ENCODE results near the gene CBARP.
"Not testable (repeated sequence)": the region's sequence is repeated elsewhere in the genome, so short reads cannot be mapped to it uniquely, and the experiment has no call there.

CBARP gene

DNA sequence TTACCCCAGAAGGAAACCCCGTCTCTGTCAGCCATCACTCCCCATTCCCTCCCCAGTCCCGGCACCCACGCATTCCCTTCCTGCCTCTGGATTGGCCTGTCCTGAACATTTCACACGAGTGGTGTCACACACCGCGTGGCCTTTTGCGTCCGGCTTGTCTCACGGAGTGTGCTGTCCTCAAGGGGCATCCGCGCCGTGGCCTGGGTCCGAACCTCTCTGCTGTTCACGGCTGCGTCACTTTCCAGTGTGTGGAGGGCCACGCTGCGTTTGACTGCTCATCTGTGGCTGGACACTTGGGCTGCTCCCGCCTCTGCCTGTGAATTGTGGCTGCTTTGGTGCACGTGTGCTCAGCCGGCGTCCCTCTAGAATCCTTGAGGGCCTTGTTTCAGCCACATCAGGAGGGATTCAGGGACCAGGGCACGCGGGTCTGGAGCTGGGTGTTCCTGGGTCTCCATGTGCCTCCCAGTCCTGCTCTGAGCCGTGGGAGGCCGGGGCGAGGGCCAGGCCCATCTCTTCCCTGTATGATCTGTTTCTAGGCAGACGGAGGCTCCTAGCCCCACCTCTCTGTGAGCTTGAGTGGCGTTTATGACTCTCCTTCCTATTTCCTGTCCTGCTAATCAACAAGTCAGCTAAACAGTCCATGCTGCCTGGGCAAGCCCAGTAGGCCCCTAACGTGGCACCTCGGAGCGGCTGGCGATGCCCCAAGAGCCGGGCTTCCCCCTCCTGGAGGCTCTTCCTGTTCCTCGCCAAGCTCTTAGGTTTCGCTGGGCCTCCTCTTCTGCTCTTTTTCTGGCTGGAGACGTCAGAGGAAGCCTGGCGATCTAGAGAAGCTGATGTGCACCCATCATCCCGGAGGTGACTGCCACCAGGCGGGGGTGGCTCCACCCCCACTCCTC lies 24.2 kb downstream of the CBARP start:
- no peak for DNase-seq (ENCODE audit: low read depth in 2 of 2)

GRCh38 chr19:1211494-1212234 lies 26.1 kb downstream of the CBARP start:
- DNase-seq (ENCODE audit: low read depth in 2 of 2): no peak

DNA sequence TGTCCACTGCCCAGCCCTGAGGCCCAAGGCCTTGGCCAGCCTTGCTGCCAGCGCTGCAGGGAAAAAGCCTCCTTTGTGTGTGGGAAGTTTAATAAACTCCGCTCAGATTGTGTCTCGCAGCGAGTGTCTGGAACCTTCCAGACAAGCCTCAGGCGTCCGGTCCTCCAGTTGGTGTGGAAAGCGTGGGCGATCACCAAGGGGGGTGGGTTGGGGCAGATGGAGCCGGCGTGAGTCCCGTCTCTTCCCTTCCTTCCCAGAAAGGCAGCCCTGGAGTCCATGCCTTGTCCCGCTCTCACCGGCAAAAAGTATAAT lies 27.6 kb downstream of the CBARP start:
- no peak for DNase-seq (ENCODE audit: low read depth in 2 of 2)

DNA sequence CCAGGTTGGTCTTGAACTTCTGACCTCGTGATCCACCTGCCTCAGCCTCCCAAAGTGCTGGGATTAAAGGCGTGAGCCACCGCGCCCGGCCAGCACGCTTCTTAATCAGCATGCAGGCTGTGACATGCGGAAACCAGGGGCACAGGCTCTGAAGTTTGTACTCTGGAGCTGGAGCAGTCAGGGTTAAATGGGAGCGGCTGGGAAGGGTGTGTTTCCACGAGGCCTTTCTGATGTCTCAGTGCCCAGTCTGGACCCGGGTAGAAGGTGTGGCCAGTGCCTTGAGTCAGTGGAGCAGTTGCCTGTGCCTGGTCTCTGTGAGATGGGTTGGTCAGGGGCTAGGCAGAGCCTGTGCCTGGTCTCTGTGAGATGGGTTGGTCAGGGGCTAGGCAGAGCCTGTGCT lies 29.0 kb downstream of the CBARP start:
- DNase-seq (ENCODE audit: low read depth in 2 of 2): not testable (repeated sequence)

GRCh38 chr19:1206864-1207450 lies 30.8 kb downstream of the CBARP start:
- no peak for DNase-seq (ENCODE audit: low read depth in 2 of 2)

GRCh38 chr19:1206150-1206863 lies 31.5 kb downstream of the CBARP start:
- DNase-seq (ENCODE audit: low read depth in 2 of 2): no peak

GRCh38 chr19:1205114-1206099 lies 32.4 kb downstream of the CBARP start, which contains the start of gene STK11:
Gene STK11, plus strand, starts transcription at chr19:1205778. Its CDS starts 1,136 bp downstream, at chr19:1206914.
- DNase-seq (ENCODE audit: low read depth in 2 of 2): peak; percentile 99

GRCh38 chr19:1200614-1201013 lies 37.2 kb downstream of the CBARP start:
- DNase-seq (ENCODE audit: low read depth in 2 of 2): not testable (repeated sequence)

GRCh38 chr19:1199531-1199930 lies 38.3 kb downstream of the CBARP start:
- no peak for DNase-seq (ENCODE audit: low read depth in 2 of 2)

GRCh38 chr19:1189419-1189818 lies 48.4 kb downstream of the CBARP start:
- peak; percentile 40 to 48 for DNase-seq (ENCODE audit: low read depth in 2 of 2)

DNA sequence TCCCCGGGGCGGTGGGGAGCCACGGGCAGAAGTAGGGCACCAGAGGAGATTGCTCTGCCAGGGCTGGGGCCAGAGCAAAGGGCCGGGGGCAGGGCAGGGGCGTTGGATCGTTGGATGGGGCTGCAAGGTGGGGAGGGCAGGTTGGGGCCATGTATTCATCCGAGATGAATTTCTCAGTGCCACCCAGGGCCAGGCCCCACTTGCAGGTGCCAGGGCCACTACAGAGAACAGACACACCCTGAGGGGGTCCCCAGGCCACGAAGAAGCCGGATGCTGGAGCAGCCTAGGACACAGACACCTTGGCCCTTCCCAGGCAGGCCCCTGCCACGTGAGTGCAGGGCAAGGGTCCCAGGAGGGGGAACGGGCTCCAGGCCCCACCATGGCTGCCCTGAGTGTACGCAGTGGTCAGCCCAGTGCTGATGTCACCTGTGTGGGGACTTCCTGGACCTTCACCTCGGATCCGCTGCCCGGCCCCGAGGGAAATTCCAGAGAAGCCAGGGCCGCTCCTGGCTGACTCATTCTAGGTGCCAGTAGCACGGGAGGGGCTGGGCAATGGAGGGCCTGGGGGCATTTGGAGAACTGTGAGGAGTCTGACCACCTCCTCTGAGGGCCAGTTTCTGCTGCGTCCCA lies 54.1 kb downstream of the CBARP start:
- no peak for DNase-seq (ENCODE audit: low read depth in 2 of 2)

DNA sequence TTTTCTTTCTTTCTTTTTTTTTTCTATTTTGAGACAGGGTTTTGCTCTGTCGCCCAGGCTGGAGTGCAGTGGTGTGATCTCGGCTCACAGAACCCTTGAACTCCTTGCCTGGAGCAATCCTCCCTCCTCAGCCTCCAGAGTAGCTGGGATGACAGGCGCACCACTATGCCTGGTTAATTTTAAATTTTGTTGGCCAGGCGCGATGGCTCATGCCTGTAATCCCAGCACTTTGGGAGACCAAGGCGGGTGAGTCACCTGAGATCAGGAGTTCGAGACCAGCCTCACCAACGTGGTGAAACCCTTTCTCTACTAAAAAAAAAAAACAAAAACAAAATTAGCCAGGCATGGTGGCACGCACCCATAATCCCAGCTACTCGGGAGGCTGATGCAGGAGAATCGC lies 55.1 kb downstream of the CBARP start:
- no peak for DNase-seq (ENCODE audit: low read depth in 2 of 2)

GRCh38 chr19:1182068-1182467 lies 55.7 kb downstream of the CBARP start:
- DNase-seq (ENCODE audit: low read depth in 2 of 2): no peak

DNA sequence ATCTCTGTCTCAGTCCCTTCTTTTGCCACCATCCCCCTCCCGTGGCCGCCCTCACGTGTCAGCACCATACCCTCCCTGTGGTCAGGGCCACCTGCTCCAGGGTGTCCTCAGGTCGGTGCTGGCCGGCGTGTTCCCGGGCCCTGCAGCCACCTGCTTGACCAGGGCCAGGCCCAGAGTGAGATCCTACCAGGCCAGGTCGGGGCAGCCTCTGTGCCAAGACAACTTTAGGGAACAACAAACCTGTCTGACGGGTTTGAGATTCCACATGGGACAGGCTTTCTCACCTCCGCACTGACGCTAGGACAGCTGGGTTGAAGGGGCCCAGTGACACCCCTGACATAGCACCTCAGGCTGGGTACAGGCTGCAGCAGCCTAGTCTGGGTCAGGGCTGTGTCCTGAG lies 56.2 kb downstream of the CBARP start:
- no peak for DNase-seq (ENCODE audit: low read depth in 2 of 2)

Measured in activated CD4-positive, alpha-beta T cell treated with anti-CD3 and anti-CD28 coated beads for 24 hours (primary cell).